Endothelial cell (in vitro differentiated cells): Measurements from ENCODE around the gene ARVCF. TPM values are rescaled to one million over a fixed set of nuclear protein-coding genes. Genes with fewer than 3 reads are reported as not detected.

ENCODE experiments used
- DNase-seq: peaks from one replicate; pipeline ENCODE4 v3.0.0; 2021; ENCODE audit warnings: low spot score
- H3K27ac Mint-ChIP-seq: one replicate; pipeline ENCODE4 v1.8.0; 2021; ENCODE audit warnings: mixed read lengths, inconsistent platforms; ENCODE audit not compliant: unreplicated experiment
- H3K27me3 Mint-ChIP-seq: one replicate; pipeline ENCODE4 v1.8.0; 2021; ENCODE audit warnings: mild to moderate bottlenecking, moderate library complexity, mixed read lengths, inconsistent platforms; ENCODE audit not compliant: unreplicated experiment
- H3K36me3 Mint-ChIP-seq: one replicate; pipeline ENCODE4 v1.8.0; 2021; ENCODE audit warnings: mild to moderate bottlenecking, low read depth, mixed read lengths, inconsistent platforms; ENCODE audit not compliant: unreplicated experiment
- H3K4me1 Mint-ChIP-seq: one replicate; pipeline ENCODE4 v1.8.0; 2021; ENCODE audit warnings: mild to moderate bottlenecking, mixed read lengths, inconsistent platforms; ENCODE audit not compliant: unreplicated experiment
- H3K4me3 Mint-ChIP-seq: one replicate; pipeline ENCODE4 v1.8.0; 2021; ENCODE audit warnings: mild to moderate bottlenecking, mixed read lengths, inconsistent platforms; ENCODE audit not compliant: unreplicated experiment
- H3K9me3 Mint-ChIP-seq: one replicate; pipeline ENCODE4 v1.8.0; 2021; ENCODE audit warnings: mixed read lengths, inconsistent platforms; ENCODE audit not compliant: unreplicated experiment
- total RNA-seq: library from RNA; stranded (reverse); fragmentation: NEBNext Ultra II Directional; extraction: Animal tissue kit (Norgen Biotek cat#: 25700); gene quantifications from one replicate; pipeline ENCODE4 v1.2.1, GENCODE V29; 2021; ENCODE audit not compliant: unreplicated experiment
- TF ChIP-seq, protein P1 (sequence below): fragments of 200-600 bp; sonication (generic); IDR thresholded peaks from one replicate; pipeline ENCODE4 v1.5.0; 2021; ENCODE audit warnings: antibody characterized with exemption; ENCODE audit not compliant: unreplicated experiment

ARVCF gene
- total RNA-seq, 1 donor from 2014 or later, result 67.3 TPM

DNA sequence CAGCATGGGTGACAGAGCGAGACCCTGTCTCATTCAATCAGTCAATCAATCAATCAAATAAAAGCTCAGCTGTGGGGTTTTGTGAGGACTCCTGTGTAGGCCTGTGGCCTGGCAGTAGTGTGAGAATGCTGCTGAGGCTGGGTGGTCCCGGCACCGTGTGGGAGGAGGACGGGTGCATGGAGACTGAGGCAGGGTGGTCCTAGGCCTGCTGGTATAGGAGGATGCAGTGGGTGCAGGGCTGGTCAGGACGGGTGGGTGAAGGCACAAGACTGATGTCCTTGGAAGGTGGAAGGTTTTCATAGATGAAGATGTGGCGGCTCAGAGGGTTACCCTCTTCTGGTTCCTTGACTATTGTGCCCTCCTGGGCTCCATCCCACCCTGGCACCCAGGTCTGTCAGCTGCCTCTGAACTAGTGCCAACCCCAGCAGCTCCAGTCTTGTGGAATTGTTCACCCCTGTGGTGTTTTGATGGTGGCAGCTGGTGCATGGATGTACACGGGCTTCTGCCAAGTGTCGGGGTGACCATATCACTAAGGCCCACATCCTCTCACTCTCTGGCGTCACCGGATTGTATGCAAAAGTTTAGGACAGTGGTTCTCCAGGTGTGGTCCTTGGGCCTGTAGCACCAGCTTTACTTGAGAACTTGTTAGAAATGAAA lies 28.0 kb upstream of the ARVCF start:
- no peak overlapping the region for H3K4me3 Mint-ChIP-seq
- DNase-seq, result no peak
- no peaks in the 10 kb centered on the region for H3K9me3 Mint-ChIP-seq
- no peaks in the 10 kb centered on the region for H3K4me1 Mint-ChIP-seq
- peaks cover 26% of the 10 kb centered on the region for H3K36me3 Mint-ChIP-seq
- no peaks in the 10 kb centered on the region for H3K27me3 Mint-ChIP-seq
- H3K27ac Mint-ChIP-seq, result no peak overlapping the region
- TF ChIP-seq, protein P1, sequence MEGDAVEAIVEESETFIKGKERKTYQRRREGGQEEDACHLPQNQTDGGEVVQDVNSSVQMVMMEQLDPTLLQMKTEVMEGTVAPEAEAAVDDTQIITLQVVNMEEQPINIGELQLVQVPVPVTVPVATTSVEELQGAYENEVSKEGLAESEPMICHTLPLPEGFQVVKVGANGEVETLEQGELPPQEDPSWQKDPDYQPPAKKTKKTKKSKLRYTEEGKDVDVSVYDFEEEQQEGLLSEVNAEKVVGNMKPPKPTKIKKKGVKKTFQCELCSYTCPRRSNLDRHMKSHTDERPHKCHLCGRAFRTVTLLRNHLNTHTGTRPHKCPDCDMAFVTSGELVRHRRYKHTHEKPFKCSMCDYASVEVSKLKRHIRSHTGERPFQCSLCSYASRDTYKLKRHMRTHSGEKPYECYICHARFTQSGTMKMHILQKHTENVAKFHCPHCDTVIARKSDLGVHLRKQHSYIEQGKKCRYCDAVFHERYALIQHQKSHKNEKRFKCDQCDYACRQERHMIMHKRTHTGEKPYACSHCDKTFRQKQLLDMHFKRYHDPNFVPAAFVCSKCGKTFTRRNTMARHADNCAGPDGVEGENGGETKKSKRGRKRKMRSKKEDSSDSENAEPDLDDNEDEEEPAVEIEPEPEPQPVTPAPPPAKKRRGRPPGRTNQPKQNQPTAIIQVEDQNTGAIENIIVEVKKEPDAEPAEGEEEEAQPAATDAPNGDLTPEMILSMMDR, result no peak

DNA sequence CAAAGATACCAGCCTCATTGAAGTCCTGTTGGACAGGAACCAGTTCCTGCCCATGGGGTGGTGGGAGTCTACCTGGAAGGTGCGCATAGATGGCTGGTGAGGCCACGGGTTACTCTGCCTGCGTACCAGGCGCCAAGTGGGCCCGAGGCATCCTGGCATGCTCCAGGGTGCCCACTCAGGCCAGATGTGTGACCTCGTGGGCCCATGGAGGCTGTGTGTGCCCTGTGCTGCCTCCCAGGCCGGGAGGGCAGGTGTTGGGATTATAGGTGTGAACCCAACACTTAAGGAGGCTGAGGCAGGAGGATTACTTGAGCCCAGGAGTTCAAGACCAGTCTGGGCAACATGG lies 27.3 kb upstream of the ARVCF start:
- H3K27me3 Mint-ChIP-seq, result no peaks in the 10 kb centered on the region
- H3K9me3 Mint-ChIP-seq, result no peaks in the 10 kb centered on the region
- H3K4me1 Mint-ChIP-seq, result no peaks in the 10 kb centered on the region
- H3K36me3 Mint-ChIP-seq, result peaks cover 23% of the 10 kb centered on the region
- H3K27ac Mint-ChIP-seq, result no peak overlapping the region
- no peak for DNase-seq
- H3K4me3 Mint-ChIP-seq, result no peak overlapping the region
- TF ChIP-seq, protein P1, result no peak

DNA sequence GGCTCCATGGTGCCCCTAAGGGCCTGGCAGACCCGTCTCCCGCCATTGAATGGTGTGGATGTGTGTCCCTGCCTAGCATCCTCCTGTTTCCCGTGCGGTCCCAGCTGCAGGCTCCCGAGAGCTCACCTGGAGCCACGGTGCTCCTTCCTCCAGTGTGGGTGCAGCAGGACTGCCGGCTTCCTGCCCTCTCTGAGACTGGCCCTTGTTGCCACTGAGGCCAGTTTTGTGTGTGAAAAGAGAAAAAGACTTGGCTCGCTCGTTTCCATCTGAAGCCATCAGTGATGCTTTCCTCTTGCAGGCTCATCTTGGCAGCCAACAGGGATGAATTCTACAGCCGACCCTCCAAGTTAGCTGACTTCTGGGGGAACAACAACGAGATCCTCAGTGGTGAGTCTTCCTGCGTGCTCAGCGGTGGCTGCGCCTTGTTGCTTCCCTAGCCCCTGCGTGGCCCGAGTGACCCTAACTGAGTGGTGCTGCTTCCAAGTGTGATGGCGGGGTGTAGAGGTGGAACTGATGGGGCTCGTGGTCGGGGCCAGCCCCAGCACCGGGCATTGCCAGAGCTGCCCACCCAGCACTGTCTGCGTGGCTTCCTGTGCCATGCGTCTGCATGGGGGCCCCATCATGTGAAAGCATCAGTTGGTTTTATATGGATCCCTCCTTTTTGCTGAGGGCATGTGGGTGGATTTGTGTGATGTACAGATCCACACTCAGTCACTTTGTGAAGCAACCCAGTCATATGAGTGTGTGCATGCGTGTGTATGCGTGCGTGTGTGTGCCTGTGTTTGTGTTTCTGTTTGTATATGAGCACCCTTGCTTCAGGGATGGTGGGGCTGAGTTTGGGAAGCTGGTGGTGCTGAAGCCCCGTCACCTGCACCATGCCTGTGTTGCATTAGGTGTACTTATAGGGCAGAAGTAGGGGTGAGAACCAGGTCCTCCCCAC lies 26.7 kb upstream of the ARVCF start:
- Mint-ChIP-seq H3K4me1 (no peaks in the 10 kb centered on the region), H3K27me3 (no peaks in the 10 kb centered on the region), H3K27ac (no peak overlapping the region), H3K4me3 (no peak overlapping the region), H3K36me3 (peaks cover 18% of the 10 kb centered on the region), H3K9me3 (no peaks in the 10 kb centered on the region)
- DNase-seq, result no peak
- TF ChIP-seq, protein P1, result no peak

DNA sequence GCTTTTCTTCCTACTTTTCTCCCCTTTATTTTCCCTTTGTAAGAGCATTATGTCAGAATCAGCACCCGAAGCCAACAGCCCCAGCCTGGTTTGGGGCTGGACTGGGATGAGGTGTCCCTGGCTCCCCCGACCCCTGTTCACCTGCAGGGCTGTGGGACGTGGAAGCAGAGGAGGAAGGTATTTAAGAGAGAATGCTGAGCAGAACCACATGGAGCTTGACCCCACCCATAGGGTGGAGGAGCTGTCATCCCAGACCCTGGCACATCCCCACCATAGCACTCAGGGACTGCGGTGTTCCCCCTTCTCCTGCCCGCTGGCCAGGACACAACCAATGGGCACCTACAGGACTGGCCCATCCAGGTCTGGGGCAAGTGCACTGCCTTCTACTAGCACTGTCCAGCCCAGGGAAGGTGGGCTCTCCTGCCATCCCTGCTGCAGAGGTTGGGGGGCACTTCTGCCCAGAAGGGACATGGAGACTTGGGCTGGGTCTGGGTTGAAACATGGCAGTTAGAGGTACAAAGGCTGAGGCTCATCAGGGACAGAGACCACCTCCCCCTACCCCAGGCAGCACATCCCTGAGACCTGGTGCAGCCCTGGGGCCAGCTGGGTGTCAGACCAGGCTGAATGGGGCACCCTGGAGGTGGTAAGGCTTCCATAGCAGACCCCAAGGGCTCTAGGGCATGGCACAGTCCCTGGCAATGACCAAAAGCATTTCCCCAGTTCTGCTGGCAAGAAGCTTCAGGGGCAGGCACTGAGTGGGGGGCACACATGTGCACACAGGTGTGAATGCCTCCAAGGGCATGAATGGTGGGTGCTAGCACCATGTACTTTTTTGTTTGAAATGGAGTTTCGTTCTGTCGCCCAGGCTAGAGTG lies 23.9 kb upstream of the ARVCF start:
- no peak overlapping the region for H3K27ac Mint-ChIP-seq
- H3K36me3 Mint-ChIP-seq, result peaks cover 6% of the 10 kb centered on the region
- no peaks in the 10 kb centered on the region for H3K9me3 Mint-ChIP-seq
- H3K27me3 Mint-ChIP-seq, result no peaks in the 10 kb centered on the region
- H3K4me1 Mint-ChIP-seq, result peaks cover 12% of the 10 kb centered on the region
- TF ChIP-seq, protein P1, result no peak
- DNase-seq, result no peak
- H3K4me3 Mint-ChIP-seq, result no peak overlapping the region
